ENCODE measurements around the gene CDC20. TPM values are rescaled to one million over a fixed set of nuclear protein-coding genes. Genes with fewer than 3 reads are reported as not detected.

The CDC20 gene
- total and polyA plus RNA-seq, 2 of the 8 experiments (the other 6 are each of a cell fraction or from before 2014, with no cell fraction given) = 214 to 221 TPM

- Histone ChIP-seq H3K9ac (replicated peaks in 1 of 4; ENCODE audit: extremely low read depth in 1 of 4, low read depth in 3 of 4, low read length in 3 of 4) (no peak overlapping the region), H4K8ac (ENCODE audit: extremely low read depth, insufficient read depth, low read length) (no peak overlapping the region), H3K79me1 (ENCODE audit: low read depth, low read length) (no peaks in the 10 kb centered on the region; the same call in 1 of the 2 replicates), H2AK5ac (ENCODE audit: low read depth, low read length) (no peak overlapping the region), H4K91ac (replicated peaks; ENCODE audit: insufficient read length, low read length) (no peak overlapping the region), H3K4me3 (ENCODE audit: extremely low read depth in 1 of 4, insufficient read depth in 2 of 4, low read depth in 3 of 4, low read length in 4 of 4) (no peak overlapping the region), H3K27ac (ENCODE audit: low read depth, low read length) (no peak overlapping the region), H3K79me2 (ENCODE audit: control insufficient read depth in 1 of 2, insufficient read depth in 2 of 2, low read length in 2 of 2) (no peaks in the 10 kb centered on the region), H4K20me1 (replicated peaks in 1 of 2; ENCODE audit: control insufficient read depth in 1 of 2, insufficient read depth in 2 of 2, low read length in 2 of 2) (peaks cover 0 to 3% of the 10 kb centered on the region in 2 experiments), H3K36me3 (ENCODE audit: control insufficient read depth in 2 of 4, insufficient read depth in 4 of 4, low read length in 3 of 4) (no peaks in the 10 kb centered on the region), H3K14ac (ENCODE audit: insufficient read length) (no peak overlapping the region), H3K4me2 (ENCODE audit: insufficient read depth in 1 of 2, low read depth in 2 of 2, low read length in 2 of 2) (no peak overlapping the region), H2BK5ac (ENCODE audit: low read depth, low read length) (no peak overlapping the region), H3K27me3 (replicated peaks in 1 of 4; ENCODE audit: control insufficient read depth in 3 of 4, extremely low read depth in 1 of 4, insufficient read depth in 3 of 4, low read length in 3 of 4) (no peaks in the 10 kb centered on the region), H2BK12ac (ENCODE audit: low read depth, low read length) (no peak overlapping the region), H2AFZ (ENCODE audit: low read length) (no peak overlapping the region), H3K9me3 (ENCODE audit: insufficient read depth in 2 of 2, low read depth in 1 of 2, low read length in 1 of 2) (no peaks in the 10 kb centered on the region), H3K23me2 (ENCODE audit: low read depth, low read length) (peaks cover 6% of the 10 kb centered on the region; the same call in 1 of the 2 replicates), H3K4ac (replicated peaks; ENCODE audit: insufficient read length, low read depth, low read length) (no peak overlapping the region), H3K23ac (ENCODE audit: insufficient read length) (no peak overlapping the region), H3K4me1 (replicated peaks in 1 of 4; ENCODE audit: control insufficient read depth in 3 of 4, insufficient read depth in 4 of 4, low read length in 3 of 4) (peaks cover 0 to 8% (median 5%) of the 10 kb centered on the region in 4 experiments; a peak in 4 of 7 replicates), H2BK15ac (ENCODE audit: low read length) (no peak overlapping the region), H3K56ac (replicated peaks; ENCODE audit: insufficient read length, low read depth, low read length) (no peak overlapping the region), H2BK20ac (ENCODE audit: low read length) (no peak overlapping the region), H4K5ac (ENCODE audit: insufficient read length, low read depth, low read length) (no peak overlapping the region), H3K18ac (ENCODE audit: extremely low read depth, low read length) (no peak overlapping the region; the same call in 1 of the 2 replicates), H2BK120ac (replicated peaks; ENCODE audit: low read depth, low read length) (no peak overlapping the region)
- POLR2A ChIA-PET (ENCODE audit: partially characterized antibody) = interaction anchor here (0.9 to 2.2 kb wide), 2 partner anchors 13 to 82 kb away, joined by 3 to 4 read pairs; partner anchors contain the start of genes CDC20 and HYI
- TF ChIP-seq CTBP2 (IDR thresholded peaks at IDR 0.05; ENCODE audit: borderline replicate concordance, insufficient read depth, insufficient read length, low read length) = no peak
- TF ChIP-seq SP4 (IDR thresholded peaks at IDR 0.05; ENCODE audit: low read length) = no peak
- no peak for TF ChIP-seq SP2 (IDR thresholded peaks at IDR 0.05; ENCODE audit: low read length)
- no peak for TF ChIP-seq YY1 (IDR thresholded peaks at IDR 0.05; ENCODE audit: low read depth, low read length)
- TF ChIP-seq BCL11A (IDR thresholded peaks at IDR 0.05; ENCODE audit: low read depth in 2 of 2, low read length in 2 of 2) = no peak
- no peak for TF ChIP-seq SAP30 (IDR thresholded peaks at IDR 0.05; ENCODE audit: insufficient read depth, insufficient replicate concordance, low read length)
- no peak for TF ChIP-seq HDAC2 (IDR thresholded peaks at IDR 0.05; ENCODE audit: borderline replicate concordance in 1 of 2, low read depth in 2 of 2, low read length in 2 of 2)
- no peak for TF ChIP-seq FOSL1 (IDR thresholded peaks at IDR 0.05; ENCODE audit: insufficient read depth, low read depth, low read length)
- TF ChIP-seq TBP (IDR thresholded peaks at IDR 0.05; ENCODE audit: low read depth, low read length) = no peak
- TF ChIP-seq POLR2A (IDR thresholded peaks at IDR 0.05; ENCODE audit: control extremely low read depth in 1 of 2, low read depth in 2 of 2, low read length in 2 of 2) = no peak
- no peak for TF ChIP-seq RNF2 (IDR thresholded peaks at IDR 0.05; ENCODE audit: borderline replicate concordance, low read depth, low read length, missing control alignments, poor library complexity, severe bottlenecking)
- TF ChIP-seq SIX5 (IDR thresholded peaks at IDR 0.05; ENCODE audit: low read depth, low read length) = no peak
- TF ChIP-seq JUND (IDR thresholded peaks at IDR 0.05; ENCODE audit: low read length) = no peak
- no peak for DNase-seq (ENCODE audit: low read depth in 1 of 2, low spot score in 2 of 2)
- CTCF ChIA-PET (ENCODE audit: partially characterized antibody) = interaction anchor here (1.2 to 1.9 kb wide), 2 partner anchors 28 to 87 kb away, joined by 4 to 6 read pairs; partner anchors contain the start of gene C1orf210
- no peak for FAIRE-seq
- WGBS, 2 experiments (ENCODE audit: extremely low coverage in 1 of 2, insufficient coverage in 1 of 2, insufficient read length in 1 of 2, insufficient replicate concordance in 2 of 2, low coverage in 1 of 2, low lambda C conversion rate in 2 of 2, missing lambda C conversion rate in 1 of 2) = 90% methylated on average over 5 of the region's 5 CpGs; no CpG with 5 or more reads in 1 of the 2 experiments
Observed at GRCh38 chr1:43372172-43372571, 13.4 kb downstream of the CDC20 start.

All from H1 (cell line).